H1 (cell line): Measurements from ENCODE around the gene PCP4L1. TPM values are rescaled to one million over a fixed set of nuclear protein-coding genes. Genes with fewer than 3 reads are reported as not detected.

Experiments used
- CTCF ChIA-PET: fragments of 300-600 bp; sonication (Branson Sonifier 250); formaldehyde crosslinking; loops from one replicate; lab custom pipeline; 2021; ENCODE audit not compliant: partially characterized antibody; lab: Charles Lee
- POLR2A ChIA-PET: fragments of 300-600 bp; sonication (Branson Sonifier 250); formaldehyde crosslinking; loops from one replicate; lab custom pipeline; 2021; ENCODE audit warnings: inconsistent platforms; ENCODE audit not compliant: partially characterized antibody; lab: Charles Lee
- DNase-seq, 2 experiments: peaks; one replicate each; pipeline versions ENCODE4 v3.0.0 to v3.0.0-alpha.2; 2010 to 2022; ENCODE audit warnings: low spot score in 2 of 2, low read depth in 1 of 2, mixed read lengths in 1 of 2
- FAIRE-seq: peaks from 2 replicates; lab custom pipeline; 2011; peaks lifted over from hg19 to GRCh38; lab: Jason Lieb, UNC
- H2AFZ ChIP-seq: 2 replicates; pipeline ENCODE4 v1.8.1; 2012; ENCODE audit warnings: low read length, inconsistent platforms
- H2AK5ac ChIP-seq: 2 replicates; pipeline ENCODE4 v1.6.1; 2013; ENCODE audit warnings: low read depth, low read length
- H2BK120ac ChIP-seq: replicated peaks from 2 replicates; pipeline ENCODE3; 2013; ENCODE audit warnings: low read depth, low read length, inconsistent platforms
- H2BK12ac ChIP-seq: 2 replicates; pipeline ENCODE4 v1.6.1; 2013; ENCODE audit warnings: low read depth, low read length
- H2BK15ac ChIP-seq: 2 replicates; pipeline ENCODE4 v1.6.1; 2013; ENCODE audit warnings: low read length
- H2BK20ac ChIP-seq: 2 replicates; pipeline ENCODE4 v1.6.1; 2013; ENCODE audit warnings: low read length
- H2BK5ac ChIP-seq: 2 replicates; pipeline ENCODE4 v1.6.1; 2013; ENCODE audit warnings: low read depth, low read length
- H3K14ac ChIP-seq: 2 replicates; pipeline ENCODE4 v1.6.1; 2013; ENCODE audit warnings: inconsistent platforms; ENCODE audit not compliant: insufficient read length
- H3K18ac ChIP-seq: 2 replicates; pipeline ENCODE4 v1.6.1; 2013; ENCODE audit warnings: low read length; ENCODE audit errors: extremely low read depth
- H3K23ac ChIP-seq: 2 replicates; pipeline ENCODE4 v1.6.1; 2013; ENCODE audit warnings: inconsistent platforms; ENCODE audit not compliant: insufficient read length
- H3K23me2 ChIP-seq: 2 replicates; pipeline ENCODE4 v1.6.1; 2013; ENCODE audit warnings: low read depth, low read length
- H3K27ac ChIP-seq: 2 replicates; pipeline ENCODE4 v1.6.1; 2011; ENCODE audit warnings: low read depth, low read length, inconsistent platforms
- H3K27me3 ChIP-seq, 4 experiments: replicated peaks in 1 of 4; 1 replicate in 1 of 4; 2 replicates in 3 of 4; pipeline versions ENCODE4 v1.6.1 to v1.8.1; 2011 to 2013; ENCODE audit warnings: low read length in 3 of 4, mild to moderate bottlenecking in 3 of 4, inconsistent platforms in 2 of 4, mixed read lengths in 2 of 4, moderate library complexity in 1 of 4; ENCODE audit not compliant: control insufficient read depth in 3 of 4, insufficient read depth in 3 of 4; ENCODE audit errors: extremely low read depth in 1 of 4
- H3K36me3 ChIP-seq, 4 experiments: 2 replicates each; pipeline versions ENCODE4 v1.6.1 to v1.8.1; 2011 to 2013; ENCODE audit warnings: mild to moderate bottlenecking in 4 of 4, low read length in 3 of 4, moderate library complexity in 2 of 4, control low read depth in 1 of 4, inconsistent platforms in 1 of 4; ENCODE audit not compliant: insufficient read depth in 4 of 4, control insufficient read depth in 2 of 4
- H3K4ac ChIP-seq: replicated peaks from 2 replicates; pipeline ENCODE3; 2013; ENCODE audit warnings: low read length, low read depth, mixed read lengths, inconsistent platforms; ENCODE audit not compliant: insufficient read length
- H3K4me1 ChIP-seq, 4 experiments: replicated peaks in 1 of 4; 1 replicate in 1 of 4; 2 replicates in 3 of 4; pipeline versions ENCODE4 v1.6.1 to v1.8.1; 2011 to 2013; ENCODE audit warnings: low read length in 3 of 4, inconsistent platforms in 2 of 4, mixed read lengths in 1 of 4; ENCODE audit not compliant: insufficient read depth in 4 of 4, control insufficient read depth in 3 of 4
- H3K4me2 ChIP-seq, 2 experiments: 2 replicates each; pipeline versions ENCODE4 v1.6.1 to v1.8.1; 2011 to 2013; ENCODE audit warnings: low read depth in 2 of 2, low read length in 2 of 2, control low read depth in 1 of 2, inconsistent platforms in 1 of 2, mild to moderate bottlenecking in 1 of 2; ENCODE audit not compliant: insufficient read depth in 1 of 2
- H3K4me3 ChIP-seq, 4 experiments: fragments of 200-600, 300-600 bp in 1 of 4; sonication (generic), shearing (Covaris generic), sonication (Bioruptor Twin) in 1 of 4; 2 replicates each; pipeline versions ENCODE4 v1.5.1 to v1.8.1; 2011 to 2016; ENCODE audit warnings: low read length in 4 of 4, low read depth in 3 of 4, control low read depth in 2 of 4, inconsistent platforms in 2 of 4, mild to moderate bottlenecking in 2 of 4, mixed read lengths in 1 of 4, moderate library complexity in 1 of 4; ENCODE audit not compliant: insufficient read depth in 2 of 4; ENCODE audit errors: extremely low read depth in 1 of 4
- H3K56ac ChIP-seq: replicated peaks from 2 replicates; pipeline ENCODE3; 2013; ENCODE audit warnings: low read depth, mild to moderate bottlenecking, mixed read lengths, low read length, inconsistent platforms; ENCODE audit not compliant: insufficient read length
- H3K79me1 ChIP-seq: 2 replicates; pipeline ENCODE4 v1.6.1; 2013; ENCODE audit warnings: low read depth, low read length, control low read depth
- H3K79me2 ChIP-seq, 2 experiments: 2 replicates each; pipeline versions ENCODE4 v1.6.1 to v1.8.1; 2012 to 2013; ENCODE audit warnings: low read length in 2 of 2, mild to moderate bottlenecking in 2 of 2, inconsistent platforms in 1 of 2; ENCODE audit not compliant: insufficient read depth in 2 of 2, control insufficient read depth in 1 of 2
- H3K9ac ChIP-seq, 4 experiments: replicated peaks in 1 of 4; 1 replicate in 1 of 4; 2 replicates in 3 of 4; pipeline versions ENCODE4 v1.6.1 to v1.8.1; 2011 to 2013; ENCODE audit warnings: low read depth in 3 of 4, low read length in 3 of 4, control low read depth in 2 of 4, mild to moderate bottlenecking in 2 of 4, moderate library complexity in 2 of 4, inconsistent platforms in 1 of 4; ENCODE audit errors: extremely low read depth in 1 of 4
- H3K9me3 ChIP-seq, 2 experiments: 2 replicates each; pipeline versions ENCODE4 v1.6.1 to v1.8.1; 2012 to 2013; ENCODE audit warnings: mild to moderate bottlenecking in 2 of 2, moderate library complexity in 2 of 2, control low read depth in 1 of 2, inconsistent platforms in 1 of 2, low read depth in 1 of 2, low read length in 1 of 2, mixed read lengths in 1 of 2; ENCODE audit not compliant: insufficient read depth in 2 of 2
- H4K20me1 ChIP-seq, 2 experiments: replicated peaks in 1 of 2; 2 replicates each; pipeline versions ENCODE3 to v1.8.1; 2011 to 2013; ENCODE audit warnings: inconsistent platforms in 2 of 2, low read length in 2 of 2, mild to moderate bottlenecking in 1 of 2; ENCODE audit not compliant: insufficient read depth in 2 of 2, control insufficient read depth in 1 of 2
- H4K5ac ChIP-seq: 2 replicates; pipeline ENCODE4 v1.6.1; 2013; ENCODE audit warnings: low read length, low read depth, mixed read lengths, inconsistent platforms; ENCODE audit not compliant: insufficient read length
- H4K8ac ChIP-seq: 2 replicates; pipeline ENCODE4 v1.8.0; 2013; ENCODE audit warnings: mild to moderate bottlenecking, moderate library complexity, low read length, inconsistent platforms; ENCODE audit not compliant: insufficient read depth; ENCODE audit errors: extremely low read depth
- H4K91ac ChIP-seq: replicated peaks from 2 replicates; pipeline ENCODE3; 2013; ENCODE audit warnings: low read length, mixed read lengths, inconsistent platforms; ENCODE audit not compliant: insufficient read length
- ATF2 ChIP-seq: IDR thresholded peaks from 2 replicates; pipeline ENCODE4 v1.6.1; 2012; ENCODE audit warnings: low read length, inconsistent platforms
- CBX8 ChIP-seq: fragments of 300-800, 300-1000 bp; sonication (generic); IDR thresholded peaks from 2 replicates; pipeline ENCODE4 v1.7.1; 2016; ENCODE audit warnings: low read depth, low read length, borderline replicate concordance
- GTF2F1 ChIP-seq: IDR thresholded peaks from 2 replicates; pipeline ENCODE4 v1.6.1; 2012; ENCODE audit warnings: low read depth, low read length, improper control_type of control experiment, borderline replicate concordance
- JUN ChIP-seq: IDR thresholded peaks from 2 replicates; pipeline ENCODE4 v1.6.1; 2011; ENCODE audit warnings: low read depth, mild to moderate bottlenecking, improper control_type of control experiment, low read length
- KDM5A ChIP-seq: fragments of 200-600 bp; IDR thresholded peaks from 2 replicates; pipeline ENCODE4 v1.7.1; 2012; ENCODE audit warnings: mild to moderate bottlenecking, low read length, inconsistent platforms, mixed read lengths
- PHF8 ChIP-seq: fragments of 200-600 bp; sonication (generic); conservative IDR thresholded peaks from 2 replicates; pipeline ENCODE4 v1.7.1; 2012; ENCODE audit warnings: low read depth, mild to moderate bottlenecking, inconsistent platforms, low read length, moderate library complexity
- WGBS, 2 experiments: shearing (Covaris generic) in 1 of 2; methylation state at CpG; one replicate each; pipeline versions ENCODE4 v1.1.6 to v1.1.7; 2013 to 2015; ENCODE audit warnings: low lambda C conversion rate in 2 of 2, mixed read lengths in 2 of 2, inconsistent platforms in 1 of 2, low coverage in 1 of 2, missing lambda C conversion rate in 1 of 2; ENCODE audit not compliant: insufficient replicate concordance in 2 of 2, insufficient coverage in 1 of 2, insufficient read length in 1 of 2; ENCODE audit errors: extremely low coverage in 1 of 2, missing lambda C conversion rate in 1 of 2; 5-methylcytosine and 5-hydroxymethylcytosine counted together
- polyA plus RNA-seq, 7 experiments: library from polyadenylated mRNA; depleted of rRNA in 3 of 7; stranded (reverse) in 5 of 7; unstranded in 2 of 7; fragments of >200 nt in 5 of 7; fragments of 200-250 nt in 2 of 7; gene quantifications; 1 replicate in 5 of 7; 2 replicates in 1 of 7; 4 replicates in 1 of 7; pipeline versions ENCODE4 v1.2.1 to v1.2.3, GENCODE V29; 2011 to 2013; ENCODE audit warnings: missing spikeins in 2 of 7, mixed read lengths in 2 of 7
- total RNA-seq: library from RNA; stranded (reverse); fragmentation: NEBNext Ultra II Directional; extraction: Animal tissue kit (Norgen Biotek cat#: 25700); gene quantifications from 2 replicates; pipeline ENCODE4 v1.2.1, GENCODE V29; 2021
- TF ChIP-seq, protein P1 (sequence below): IDR thresholded peaks from 2 replicates; pipeline ENCODE4 v1.6.1; 2011; ENCODE audit warnings: low read length, improper control_type of control experiment

Gene PCP4L1
- total and polyA plus RNA-seq, 2 of the 8 experiments (the other 6 are each of a cell fraction or from before 2014, with no cell fraction given), result 0.41 to 1.0 TPM

DNA sequence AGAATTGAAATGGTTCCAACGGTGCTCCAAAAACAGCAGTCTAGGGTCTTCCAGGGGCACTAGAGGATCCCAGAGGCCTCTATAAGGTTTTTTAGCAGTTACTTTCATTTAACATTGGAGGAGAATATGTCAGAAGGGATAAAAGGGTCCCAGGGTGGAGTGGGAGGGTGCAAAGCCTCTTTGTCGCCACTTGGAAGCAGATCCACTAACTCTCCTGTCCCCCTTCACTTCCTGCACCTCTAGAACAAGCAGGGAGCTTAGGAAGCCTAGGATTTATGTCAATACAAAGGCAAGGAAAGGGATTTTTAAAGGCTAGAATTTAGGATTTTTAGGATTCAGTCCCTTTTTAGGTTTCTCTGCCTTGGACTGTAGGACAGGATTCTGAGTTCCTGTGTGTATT is 8.3 kb downstream of the PCP4L1 start:
- no peak overlapping the region for H3K4me3 ChIP-seq
- no peak overlapping the region for H3K14ac ChIP-seq
- H2BK20ac ChIP-seq, result no peak overlapping the region
- peaks cover 0 to 11% (median 2%) of the 10 kb centered on the region in 4 experiments; a peak in 4 of 7 replicates for H3K4me1 ChIP-seq
- CTCF ChIA-PET, result interaction anchor here (0.8 to 1.9 kb wide), 12 partner anchors 9 to 116 kb away, joined by 3 to 18 read pairs (median 3); partner anchors contain the start of gene ADAMTS4
- no peak overlapping the region for H2BK5ac ChIP-seq
- no peak overlapping the region for H3K9ac ChIP-seq
- no peak overlapping the region for H3K27ac ChIP-seq
- no peak overlapping the region for H2AK5ac ChIP-seq
- H2BK120ac ChIP-seq, result no peak overlapping the region
- no peak overlapping the region for H2BK15ac ChIP-seq
- no peak overlapping the region for H2AFZ ChIP-seq
- no peak overlapping the region for H3K23ac ChIP-seq
- POLR2A ChIA-PET, result interaction anchor here (0.9 to 1.8 kb wide), 4 partner anchors 8 to 65 kb away, joined by 3 to 8 read pairs (median 4); partner anchors contain the start of genes NDUFS2 and PCP4L1
- no peak overlapping the region for H3K56ac ChIP-seq
- no peak overlapping the region for H4K5ac ChIP-seq
- no peaks in the 10 kb centered on the region for H3K79me1 ChIP-seq
- no peak overlapping the region for H2BK12ac ChIP-seq
- TF ChIP-seq, protein P1, sequence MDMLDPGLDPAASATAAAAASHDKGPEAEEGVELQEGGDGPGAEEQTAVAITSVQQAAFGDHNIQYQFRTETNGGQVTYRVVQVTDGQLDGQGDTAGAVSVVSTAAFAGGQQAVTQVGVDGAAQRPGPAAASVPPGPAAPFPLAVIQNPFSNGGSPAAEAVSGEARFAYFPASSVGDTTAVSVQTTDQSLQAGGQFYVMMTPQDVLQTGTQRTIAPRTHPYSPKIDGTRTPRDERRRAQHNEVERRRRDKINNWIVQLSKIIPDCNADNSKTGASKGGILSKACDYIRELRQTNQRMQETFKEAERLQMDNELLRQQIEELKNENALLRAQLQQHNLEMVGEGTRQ, result no peak
- TF ChIP-seq CBX8 (no peak), JUN (no peak), KDM5A (no peak), GTF2F1 (no peak), ATF2 (no peak), PHF8 (no peak)
- DNase-seq, result no peak
- no peak overlapping the region for H3K4ac ChIP-seq
- no peaks in the 10 kb centered on the region; a peak in 1 of 7 replicates for H3K27me3 ChIP-seq
- H4K8ac ChIP-seq, result no peak overlapping the region
- H3K18ac ChIP-seq, result no peak overlapping the region
- H3K79me2 ChIP-seq, result no peaks in the 10 kb centered on the region
- H3K23me2 ChIP-seq, result no peaks in the 10 kb centered on the region
- H3K36me3 ChIP-seq, result no peaks in the 10 kb centered on the region
- no peak for FAIRE-seq
- H4K91ac ChIP-seq, result no peak overlapping the region
- WGBS, 2 experiments, result 68% methylated on average over 2 of the region's 2 CpGs; no CpG with 5 or more reads in 1 of the 2 experiments
- H3K4me2 ChIP-seq, result no peak overlapping the region
- H4K20me1 ChIP-seq, result no peaks in the 10 kb centered on the region
- H3K9me3 ChIP-seq, result no peaks in the 10 kb centered on the region
